Measurements from ENCODE around the gene TMEM117.
"Not testable (repeated sequence)": the region's sequence is repeated elsewhere in the genome, so short reads cannot be mapped to it uniquely, and the experiment has no call there.

DNA sequence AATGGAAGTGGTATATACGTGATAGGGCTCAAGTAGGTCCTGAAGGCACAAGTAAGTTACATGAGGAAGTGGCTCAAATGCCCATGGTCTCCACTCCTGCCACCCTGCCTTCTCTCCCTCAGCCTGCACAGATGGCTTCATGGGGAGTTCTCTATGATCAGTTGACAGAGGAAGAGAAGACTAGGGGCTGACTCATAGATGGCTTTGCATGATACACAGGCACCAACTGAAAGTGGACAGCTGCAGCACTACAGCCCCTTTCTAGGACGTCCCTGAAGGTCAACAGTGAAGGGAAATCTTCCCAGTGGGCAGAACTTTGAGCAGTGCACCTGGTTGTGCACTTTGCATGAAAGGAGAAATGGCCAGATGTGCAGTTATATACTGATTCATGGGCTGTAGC is 208.6 kb downstream of the TMEM117 start:
- not testable (repeated sequence) for TF ChIP-seq CTCF, MYC (IDR thresholded peaks at IDR 0.05; ENCODE audit: low read depth, low read length)

Data from NB4 (cell line).